DMS53 (cell line): Measurements from ENCODE around the gene SEMA4G.
A peak's percentile ranks its signal among the peaks of the same experiment; 100 is the strongest.
"Not testable (repeated sequence)": the region's sequence is repeated elsewhere in the genome, so short reads cannot be mapped to it uniquely, and the experiment has no call there.

Experiments
- DNase-seq: peaks from one replicate; lab custom pipeline; 2025; lab: John Stamatoyannopoulos, UW

The SEMA4G gene

DNA sequence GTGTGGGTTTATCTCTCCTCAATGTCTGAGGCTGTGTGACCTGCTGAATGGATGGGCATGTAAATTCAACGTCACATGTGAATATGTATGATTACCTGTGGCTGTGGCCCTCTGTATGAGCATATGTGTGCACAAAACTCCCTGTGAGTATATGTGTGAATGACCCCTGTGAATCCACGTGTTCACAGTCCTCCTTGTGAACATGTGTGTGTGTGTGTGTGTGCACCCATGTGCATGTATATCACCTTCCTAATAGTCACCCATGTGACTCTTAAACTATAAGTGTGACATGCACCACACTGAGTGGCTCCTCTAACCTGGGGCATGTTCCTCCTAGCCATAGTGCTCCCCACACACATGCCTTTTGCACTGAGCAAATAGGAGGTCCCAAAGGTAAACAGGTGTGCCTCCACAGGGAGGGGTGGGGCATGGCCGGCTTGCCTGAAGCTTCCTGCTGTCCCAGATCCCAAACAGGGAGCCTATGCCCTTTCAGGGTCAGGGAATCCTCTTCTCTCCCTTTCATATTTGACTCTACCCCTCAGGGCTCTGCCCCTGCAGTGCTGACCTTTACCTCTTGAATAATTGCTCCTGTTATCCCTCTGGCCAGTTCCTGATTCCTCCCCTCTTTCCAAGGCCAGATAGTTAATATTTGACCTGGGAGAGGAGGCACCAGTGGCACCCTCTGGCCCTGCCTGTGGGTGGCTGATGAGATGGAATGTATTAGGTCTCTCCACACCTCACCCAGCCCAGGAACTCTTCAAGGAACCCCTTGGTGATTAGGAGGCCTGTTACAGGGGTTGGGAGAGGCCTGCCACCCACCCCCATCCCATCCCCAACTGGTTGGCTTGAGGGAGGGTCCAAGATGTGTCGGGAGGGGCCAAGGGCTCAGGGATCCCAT lies 1.9 kb downstream of the SEMA4G start:
- peak; percentile 76 for DNase-seq

DNA sequence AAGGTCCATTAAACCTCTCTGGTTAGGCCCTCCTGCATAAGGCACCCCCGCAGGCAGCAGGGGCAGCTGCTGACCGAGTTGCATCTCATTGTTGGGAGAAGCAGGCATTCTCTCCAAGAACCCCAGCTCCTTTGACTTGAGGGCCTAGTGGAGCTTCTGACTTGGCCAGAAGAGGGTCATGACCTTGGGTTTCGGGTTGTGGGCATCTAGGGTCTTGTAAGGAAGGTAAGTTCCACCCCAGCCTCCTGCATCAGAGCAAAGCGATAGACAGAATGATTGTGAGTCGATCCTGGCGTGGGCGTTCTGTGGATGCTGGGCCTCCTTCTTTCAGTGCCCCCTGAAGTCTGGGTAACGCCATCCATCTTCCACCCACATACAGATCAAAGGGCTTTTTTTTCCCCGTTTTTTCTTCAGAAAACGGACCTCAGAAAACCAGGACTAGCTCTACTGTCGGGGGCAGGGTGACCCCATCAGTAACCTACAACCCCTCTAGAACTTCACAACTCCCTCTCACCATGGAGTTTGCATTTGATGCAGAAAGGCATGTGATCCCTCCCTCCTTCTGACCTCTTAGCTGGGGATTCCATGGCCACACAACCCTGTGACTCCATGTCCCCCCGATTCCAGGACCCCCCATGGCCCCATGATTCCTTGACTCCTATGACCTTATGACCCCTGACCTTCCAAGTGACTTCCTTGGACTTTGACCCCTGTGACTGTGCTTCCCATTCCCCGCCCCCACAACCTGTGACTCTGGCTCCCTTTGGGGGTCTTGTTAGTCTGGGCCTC lies 3.0 kb downstream of the SEMA4G start:
- DNase-seq, result no peak

DNA sequence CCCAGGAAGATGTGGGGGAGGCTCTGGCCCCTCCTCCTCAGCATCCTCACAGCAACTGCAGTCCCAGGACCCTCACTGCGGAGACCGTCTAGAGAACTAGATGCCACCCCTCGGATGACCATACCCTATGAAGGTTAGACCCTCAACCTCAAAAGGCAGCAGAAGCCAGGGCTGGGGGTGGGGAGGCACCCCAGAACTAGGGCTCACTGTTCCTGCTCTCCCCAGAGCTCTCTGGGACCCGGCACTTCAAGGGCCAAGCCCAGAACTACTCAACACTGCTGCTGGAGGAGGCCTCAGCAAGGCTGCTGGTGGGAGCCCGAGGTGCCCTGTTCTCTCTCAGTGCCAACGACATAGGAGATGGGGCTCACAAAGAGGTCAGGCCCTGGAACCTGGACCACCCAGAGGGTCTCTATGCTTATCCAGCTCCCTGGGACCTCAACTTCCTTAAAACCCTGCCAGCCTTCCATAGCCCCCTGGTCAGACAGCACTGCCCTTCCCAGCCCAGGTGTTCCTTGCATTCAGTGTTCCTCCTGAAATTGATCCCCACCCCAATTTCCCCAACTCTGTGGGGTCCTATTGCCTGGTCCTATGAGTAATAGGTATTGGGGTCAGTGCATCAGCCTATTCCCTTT lies 3.7 kb downstream of the SEMA4G start:
- no peak for DNase-seq

DNA sequence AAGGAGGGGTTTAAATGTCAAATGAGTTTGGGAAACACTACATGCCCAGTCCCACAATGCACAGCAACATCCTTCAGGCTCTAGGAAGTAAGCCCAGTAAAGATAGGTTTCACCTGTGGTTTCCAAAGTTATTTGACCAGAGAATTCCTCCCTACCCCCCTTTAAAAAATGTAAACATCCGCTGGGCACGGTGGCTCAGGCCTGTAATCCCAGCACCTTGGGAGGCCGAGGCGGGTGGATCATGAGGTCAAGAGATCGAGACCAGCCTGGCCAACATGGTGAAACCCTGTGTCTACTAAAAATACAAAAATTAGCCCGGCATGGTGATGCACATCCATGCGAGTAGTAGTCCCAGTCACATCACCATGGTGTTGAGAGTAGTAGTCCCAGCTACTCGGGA lies 6.1 kb downstream of the SEMA4G start:
- DNase-seq, result not testable (repeated sequence)

DNA sequence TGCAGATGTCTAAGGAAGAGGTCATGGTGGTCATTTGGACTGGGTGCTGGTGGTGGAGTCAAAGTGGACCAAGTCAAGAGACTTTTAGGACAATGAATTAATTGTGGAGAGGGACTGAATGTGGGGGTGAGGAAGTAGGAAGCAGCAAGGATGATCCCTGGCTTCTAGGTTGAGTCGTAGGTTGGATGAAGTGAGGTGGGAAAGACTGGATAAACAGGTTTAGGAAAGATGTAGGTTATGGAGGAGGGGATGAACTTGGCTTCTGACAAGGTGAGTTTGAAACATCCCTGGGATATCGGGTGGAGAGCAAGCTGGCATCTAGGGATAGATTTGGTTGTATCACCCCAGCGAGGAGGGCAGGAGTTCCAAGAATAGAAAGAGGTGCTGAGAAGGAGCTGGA lies 7.6 kb downstream of the SEMA4G start:
- DNase-seq, result peak; percentile 61

DNA sequence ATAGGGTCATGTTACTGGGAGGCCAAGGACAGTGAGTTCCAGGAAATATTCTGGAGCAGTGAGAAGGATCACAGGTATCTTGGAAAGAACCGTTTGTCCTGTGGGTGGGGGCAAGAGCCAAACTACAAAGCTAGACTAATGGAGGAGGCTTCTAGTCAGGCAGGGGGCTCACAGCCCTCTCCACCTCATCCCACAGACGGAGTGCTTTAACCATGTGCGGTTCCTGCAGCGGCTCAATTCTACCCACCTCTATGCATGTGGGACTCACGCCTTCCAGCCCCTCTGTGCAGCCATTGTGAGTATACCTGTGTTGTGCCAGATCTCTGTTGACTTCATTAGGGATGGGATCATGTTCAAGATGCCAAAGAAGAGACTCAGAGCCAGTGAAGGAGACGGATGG lies 8.1 kb downstream of the SEMA4G start:
- no peak for DNase-seq

DNA sequence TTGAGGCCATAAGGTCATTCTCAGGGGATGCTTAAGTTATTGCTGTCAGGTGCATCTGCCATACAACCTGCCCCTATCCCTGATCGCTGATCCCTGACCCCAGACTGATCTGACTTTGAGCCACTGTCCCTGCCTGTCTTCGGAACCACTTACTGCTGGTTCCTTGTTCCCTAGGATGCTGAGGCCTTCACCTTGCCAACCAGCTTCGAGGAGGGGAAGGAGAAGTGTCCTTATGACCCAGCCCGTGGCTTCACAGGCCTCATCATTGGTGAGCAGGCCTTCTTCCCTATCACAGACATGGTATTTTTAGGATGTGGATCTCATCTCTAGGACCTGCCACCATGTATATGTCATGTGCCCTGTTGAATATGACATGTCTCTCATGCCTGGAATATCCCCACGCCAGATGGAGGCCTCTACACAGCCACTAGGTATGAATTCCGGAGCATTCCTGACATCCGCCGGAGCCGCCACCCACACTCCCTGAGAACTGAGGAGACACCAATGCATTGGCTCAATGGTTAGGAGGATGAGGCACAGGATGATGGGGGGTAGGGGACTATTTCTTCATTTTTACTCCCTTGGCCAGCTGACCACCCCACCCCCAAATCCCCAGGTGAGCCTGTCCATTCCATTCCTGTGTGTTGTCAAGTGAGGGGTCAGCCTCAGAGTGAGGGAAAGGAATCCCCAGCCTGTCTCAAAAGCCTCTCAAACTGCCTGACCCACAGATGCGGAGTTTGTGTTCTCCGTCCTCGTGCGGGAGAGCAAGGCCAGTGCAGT lies 9.0 kb downstream of the SEMA4G start:
- DNase-seq, result no peak

DNA sequence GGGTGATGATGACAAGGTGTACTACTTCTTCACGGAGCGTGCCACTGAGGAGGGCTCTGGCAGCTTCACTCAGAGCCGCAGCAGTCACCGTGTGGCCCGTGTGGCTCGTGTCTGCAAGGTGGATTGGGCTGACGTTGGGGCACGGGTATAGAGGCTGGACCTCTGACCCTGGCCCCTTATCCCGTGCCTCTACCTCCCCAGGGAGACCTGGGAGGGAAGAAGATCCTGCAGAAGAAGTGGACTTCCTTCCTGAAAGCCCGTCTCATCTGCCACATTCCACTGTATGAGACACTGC lies 9.5 kb downstream of the SEMA4G start:
- no peak for DNase-seq

DNA sequence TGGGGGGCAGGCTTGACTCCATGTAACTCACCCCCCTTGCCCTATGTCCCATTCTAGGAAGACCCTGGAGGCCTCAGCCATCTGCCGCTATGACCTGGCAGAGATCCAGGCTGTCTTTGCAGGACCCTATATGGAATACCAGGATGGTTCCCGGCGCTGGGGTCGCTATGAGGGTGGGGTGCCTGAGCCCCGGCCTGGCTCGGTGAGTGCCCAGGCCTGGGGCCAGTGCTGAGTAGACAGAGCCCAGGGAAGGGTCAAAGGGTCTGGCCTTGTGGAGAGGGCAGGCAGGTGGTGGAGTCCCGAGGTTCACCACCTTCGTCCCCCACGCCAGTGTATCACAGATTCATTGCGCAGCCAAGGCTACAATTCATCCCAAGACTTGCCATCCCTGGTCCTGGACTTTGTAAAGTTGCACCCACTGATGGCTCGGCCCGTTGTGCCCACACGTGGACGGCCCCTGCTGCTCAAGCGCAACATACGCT lies 10.5 kb downstream of the SEMA4G start:
- DNase-seq, result no peak

DNA sequence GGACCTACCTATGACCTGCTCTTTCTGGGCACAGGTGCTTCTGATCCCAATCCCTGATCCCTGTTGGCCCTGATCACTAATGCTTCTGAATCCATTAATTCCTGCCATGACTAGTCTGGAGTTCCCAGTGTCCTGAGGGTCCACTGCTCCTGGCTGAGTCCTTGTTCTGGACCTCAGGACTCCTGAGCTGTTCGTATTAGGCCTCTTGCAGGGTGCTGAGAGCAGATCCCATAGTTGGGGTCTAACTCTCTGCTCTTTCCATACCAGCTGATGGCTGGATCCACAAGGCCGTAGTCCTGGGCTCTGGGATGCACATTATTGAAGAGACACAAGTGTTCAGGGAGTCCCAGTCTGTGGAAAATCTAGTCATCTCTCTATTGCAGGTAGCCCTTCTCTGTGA lies 11.0 kb downstream of the SEMA4G start:
- no peak for DNase-seq

DNA sequence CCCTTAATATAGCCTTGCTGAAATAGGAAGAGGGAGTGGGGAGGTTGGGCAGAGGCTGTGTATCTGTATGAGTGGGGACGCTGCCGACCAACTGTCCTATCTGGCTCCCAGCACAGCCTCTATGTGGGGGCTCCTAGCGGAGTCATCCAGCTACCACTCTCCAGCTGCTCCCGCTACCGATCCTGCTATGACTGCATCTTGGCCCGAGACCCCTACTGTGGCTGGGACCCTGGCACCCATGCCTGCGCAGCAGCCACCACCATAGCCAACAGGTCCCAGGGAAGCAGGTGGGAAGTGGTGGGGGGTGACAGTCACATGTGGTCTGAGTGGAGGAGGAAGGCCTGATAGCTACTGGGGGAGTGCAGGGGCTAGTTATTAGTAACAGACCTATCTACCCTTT lies 11.4 kb downstream of the SEMA4G start:
- DNase-seq, result no peak

DNA sequence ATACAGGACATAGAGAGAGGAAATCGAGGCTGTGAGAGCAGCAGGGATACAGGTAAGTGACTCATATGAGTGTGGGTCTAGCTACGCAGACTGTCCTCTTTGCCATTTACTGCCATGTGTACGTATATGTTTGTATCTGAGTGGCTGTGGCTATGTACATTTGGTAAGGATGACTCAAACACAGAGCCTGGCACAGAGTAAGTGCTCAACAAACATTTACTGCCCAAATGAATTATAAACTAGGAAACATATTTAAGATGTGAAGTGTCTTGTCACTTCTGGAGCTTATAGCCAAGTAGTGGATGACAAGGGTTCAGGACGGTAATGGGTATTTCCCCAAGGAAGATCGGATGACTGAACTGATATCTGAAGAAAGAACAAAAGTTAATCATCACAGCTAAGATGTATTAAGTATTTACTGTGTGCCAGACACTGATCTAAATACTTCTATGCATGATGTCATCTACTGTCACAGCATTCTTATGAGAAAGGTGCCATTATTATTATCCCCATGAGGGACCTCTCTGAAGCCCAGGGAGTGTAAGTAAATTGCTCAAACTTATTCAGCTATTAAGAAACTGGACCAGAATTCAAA lies 12.0 kb downstream of the SEMA4G start:
- DNase-seq, result no peak

DNA sequence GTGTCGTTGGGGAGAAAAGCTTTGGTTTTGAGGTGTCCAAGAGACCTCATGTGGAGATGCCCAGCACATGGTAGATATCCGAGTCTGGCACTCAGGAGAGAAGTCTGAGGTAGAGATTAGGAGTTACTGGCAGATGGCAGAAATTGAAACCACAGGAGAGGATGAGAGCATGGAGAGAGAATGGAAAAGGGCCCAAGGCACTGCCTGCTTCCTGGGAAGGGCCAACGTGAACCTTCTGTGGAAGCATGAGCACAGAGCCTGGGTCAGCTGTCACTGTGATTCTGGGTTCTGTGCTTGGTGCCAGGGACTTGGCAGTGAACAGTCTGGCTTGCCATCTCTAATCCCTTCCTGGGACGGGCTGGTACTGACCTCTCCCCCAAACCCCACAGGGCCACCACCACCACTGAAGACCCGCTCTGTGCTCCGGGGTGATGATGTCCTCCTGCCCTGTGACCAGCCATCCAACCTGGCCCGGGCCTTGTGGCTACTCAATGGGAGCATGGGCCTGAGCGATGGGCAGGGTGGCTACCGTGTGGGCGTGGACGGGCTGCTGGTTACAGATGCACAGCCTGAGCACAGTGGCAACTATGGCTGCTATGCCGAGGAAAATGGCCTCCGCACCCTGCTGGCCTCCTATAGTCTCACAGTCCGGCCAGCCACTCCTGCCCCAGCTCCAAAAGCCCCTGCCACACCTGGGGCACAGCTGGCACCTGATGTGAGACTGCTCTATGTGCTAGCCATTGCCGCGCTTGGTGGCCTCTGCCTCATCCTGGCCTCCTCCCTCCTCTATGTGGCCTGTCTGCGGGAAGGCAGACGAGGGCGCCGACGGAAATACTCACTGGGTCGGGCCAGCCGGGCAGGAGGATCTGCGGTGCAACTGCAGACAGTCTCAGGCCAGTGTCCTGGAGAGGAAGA lies 13.9 kb downstream of the SEMA4G start:
- DNase-seq, result no peak

DNA sequence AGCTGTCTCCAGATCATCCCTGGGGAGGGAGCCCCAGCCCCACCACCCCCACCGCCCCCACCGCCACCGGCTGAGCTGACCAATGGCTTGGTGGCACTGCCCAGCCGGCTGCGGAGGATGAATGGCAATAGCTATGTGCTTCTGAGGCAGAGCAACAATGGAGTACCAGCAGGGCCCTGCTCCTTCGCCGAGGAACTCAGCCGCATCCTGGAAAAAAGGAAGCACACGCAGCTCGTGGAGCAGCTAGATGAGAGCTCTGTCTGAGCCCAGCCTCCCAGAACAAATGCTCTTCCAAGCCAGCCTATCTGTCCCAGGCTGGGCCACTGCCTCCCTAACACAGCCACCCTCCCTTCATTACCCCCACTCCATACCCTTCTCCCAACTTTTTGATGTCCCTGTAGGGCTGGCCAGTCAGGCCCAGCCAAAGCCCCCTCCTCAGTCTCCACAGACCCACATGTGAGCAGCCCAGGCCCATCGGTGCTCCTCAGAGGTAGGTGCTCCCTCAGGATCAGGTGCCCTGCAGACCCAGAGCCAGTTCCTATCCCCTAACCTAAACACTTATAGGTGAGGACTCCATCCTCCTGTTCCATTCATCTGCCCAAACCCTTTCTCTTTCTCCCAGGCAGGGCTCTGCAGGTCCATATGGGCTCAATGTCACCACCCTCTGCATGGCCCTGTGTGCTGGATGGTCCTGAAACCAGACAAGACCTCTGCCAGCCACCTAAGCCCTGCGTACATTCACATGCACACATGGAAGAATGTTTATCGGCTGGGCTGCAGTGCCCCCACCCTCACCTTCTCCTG lies 14.8 kb downstream of the SEMA4G start:
- DNase-seq, result no peak

DNA sequence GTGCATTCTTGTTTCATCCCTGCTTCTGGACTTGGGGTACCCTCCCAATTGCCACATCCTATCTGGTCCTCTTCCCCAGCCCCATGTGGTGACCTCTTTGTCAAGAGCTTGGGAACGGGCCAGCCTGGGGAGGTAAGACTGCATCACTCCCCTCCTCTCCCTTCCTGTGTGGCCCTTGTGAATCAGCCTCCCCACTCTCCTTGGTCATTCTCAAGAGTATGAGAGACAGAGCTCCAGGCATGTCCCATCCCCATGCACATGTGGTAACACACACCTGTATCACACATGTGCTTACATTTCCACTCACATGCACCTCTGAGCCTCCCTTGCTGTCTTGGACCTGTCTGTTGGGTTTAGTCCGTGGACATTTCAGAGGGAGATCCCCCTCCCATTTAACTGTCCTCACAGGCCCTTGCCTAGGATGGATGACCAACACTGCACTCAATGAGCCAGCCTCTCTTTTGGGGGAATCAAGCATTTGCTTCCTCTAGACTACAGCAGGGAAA lies 15.4 kb downstream of the SEMA4G start:
- no peak for DNase-seq

DNA sequence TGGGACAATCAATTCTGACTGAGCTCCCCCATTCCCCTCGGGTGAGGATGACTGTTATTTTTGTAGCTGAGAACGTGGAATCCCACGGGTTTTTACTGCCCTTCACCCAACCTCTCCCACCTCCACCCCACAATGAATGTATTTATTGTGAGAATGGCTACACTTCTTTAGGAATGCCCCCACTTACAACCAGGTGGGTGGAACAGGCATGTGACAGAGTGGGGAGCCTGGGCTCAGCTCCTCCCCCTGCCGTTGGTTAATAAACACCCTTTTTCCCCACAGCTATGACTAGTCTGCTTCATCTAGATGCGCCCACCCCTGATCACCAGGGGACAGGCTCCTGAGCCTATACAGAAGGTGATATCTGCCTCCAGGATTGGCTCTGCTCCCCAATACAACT lies 16.0 kb downstream of the SEMA4G start:
- DNase-seq, result no peak

DNA sequence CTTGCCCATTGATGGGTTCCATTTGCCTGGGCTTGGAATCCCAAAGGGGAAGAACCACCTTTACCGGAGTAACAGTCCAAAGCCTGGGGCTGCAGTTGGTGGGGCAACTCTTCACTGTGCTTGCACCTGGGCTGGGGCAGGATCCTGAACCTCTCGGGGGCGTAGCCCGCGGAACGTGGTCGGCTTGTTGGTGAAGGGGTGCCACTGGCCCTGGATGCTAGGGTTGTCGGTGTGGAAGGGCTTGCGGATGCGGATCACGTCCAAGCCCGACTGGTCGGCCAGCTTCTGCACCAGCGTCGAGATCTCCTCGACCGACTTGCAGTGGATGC lies 17.3 kb downstream of the SEMA4G start:
- no peak for DNase-seq

DNA sequence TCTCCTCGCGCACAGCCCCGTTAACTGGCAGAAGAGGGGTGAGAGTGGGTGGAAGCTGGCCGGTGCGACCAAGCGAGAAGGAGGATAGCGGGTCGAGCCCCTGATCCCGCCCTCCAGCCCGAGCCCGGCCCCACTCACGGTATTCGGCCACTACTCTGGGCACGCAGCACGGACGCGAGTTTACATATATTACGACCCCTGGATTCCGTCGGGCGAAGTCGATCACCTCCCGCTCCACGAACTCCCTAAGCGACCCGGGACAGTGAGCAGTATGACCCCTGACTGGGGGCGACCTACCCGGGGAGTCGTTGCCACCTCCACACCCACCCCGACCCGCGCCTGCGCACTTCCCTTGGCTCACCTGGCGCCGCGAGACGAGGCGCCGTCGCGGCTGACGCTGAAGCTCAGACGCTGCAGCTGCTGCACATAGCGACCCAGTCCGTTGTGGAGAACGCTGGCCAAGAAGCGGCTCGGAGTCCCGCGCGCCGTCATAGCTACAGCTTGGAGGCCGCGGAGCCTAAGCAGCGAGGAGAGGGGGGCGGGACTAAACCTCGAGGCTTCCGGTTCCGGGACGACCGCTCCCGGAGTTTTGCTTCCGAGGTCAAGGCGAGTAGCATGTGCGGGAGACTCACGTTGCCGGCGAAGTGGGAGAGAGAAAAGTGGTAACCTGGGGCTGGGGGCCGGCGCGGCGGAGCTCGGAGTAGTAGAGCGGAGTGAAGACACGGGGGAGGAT lies 17.8 kb downstream of the SEMA4G start, which contains the start of the genes MRPL43 and TWNK:
Gene MRPL43, minus strand, starts transcription at position 546 of the 733 bp plus-strand sequence. Its CDS starts 54 bp downstream, at position 492.
Gene TWNK, plus strand, starts transcription at position 592 of the 733 bp plus-strand sequence. CDS start 668 bp downstream, outside the sequence.
- peak; percentile 91 for DNase-seq

DNA sequence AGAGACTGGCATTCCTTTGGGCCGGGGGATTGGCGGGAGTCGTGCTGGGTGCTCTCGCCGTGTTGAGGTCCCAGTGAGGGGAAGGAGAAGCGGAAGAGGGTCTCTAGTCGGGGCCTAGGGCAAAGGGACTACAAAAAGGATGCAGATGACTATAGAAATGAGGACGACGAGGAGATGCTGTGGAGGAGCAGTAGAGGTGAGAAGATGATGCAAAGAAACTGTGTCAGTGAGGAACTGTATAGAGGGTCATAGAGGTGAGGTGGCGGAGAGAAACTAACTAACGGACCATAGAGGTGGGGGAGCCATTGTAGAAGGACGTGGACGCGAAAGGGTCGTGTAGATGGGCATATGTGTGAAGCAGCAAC lies 18.4 kb downstream of the SEMA4G start:
- DNase-seq, result no peak
